ENCODE measurements around the gene ANKRD52. TPM values are rescaled to one million over a fixed set of nuclear protein-coding genes. Genes with fewer than 3 reads are reported as not detected.
A peak's percentile ranks its signal among the peaks of the same experiment; 100 is the strongest.

Gene ANKRD52
- total and polyA plus RNA-seq, 9 of the 15 experiments (the other 6 are each of a cell fraction or from before 2014, with no cell fraction given): 0.52 to 46.8 (median 7.9) TPM

DNA sequence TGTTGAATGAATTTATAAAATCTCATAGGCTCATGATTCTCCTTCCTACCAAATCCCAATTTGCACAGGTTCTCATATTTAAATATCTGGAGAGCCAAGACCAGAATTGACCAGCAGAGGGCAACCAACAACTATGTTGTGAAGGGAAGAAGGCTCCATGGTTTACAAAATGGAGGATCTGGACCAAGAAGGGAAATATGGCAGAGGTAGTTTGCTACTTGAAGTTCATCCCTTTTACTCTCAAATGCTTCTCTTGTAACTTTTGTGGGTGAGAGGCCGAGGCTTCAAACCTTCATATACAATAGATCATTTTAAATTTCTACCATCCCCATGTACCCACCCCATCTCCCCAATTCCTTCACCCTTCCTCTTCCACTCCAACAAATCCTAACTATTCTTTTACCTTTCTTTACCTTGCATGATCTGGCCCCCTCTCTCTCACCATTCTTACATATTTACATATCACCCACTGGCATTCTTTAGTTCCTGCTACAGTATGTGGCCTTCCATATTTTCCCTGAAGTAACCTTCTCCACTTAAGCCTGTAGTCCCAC, 65.1 kb downstream of the ANKRD52 start:
- peak; percentile 93 for FAIRE-seq
- peak overlapping the region; percentile 97 for H2AFZ ChIP-seq (ENCODE audit: low read depth, low read length)
- TF ChIP-seq, protein P1, sequence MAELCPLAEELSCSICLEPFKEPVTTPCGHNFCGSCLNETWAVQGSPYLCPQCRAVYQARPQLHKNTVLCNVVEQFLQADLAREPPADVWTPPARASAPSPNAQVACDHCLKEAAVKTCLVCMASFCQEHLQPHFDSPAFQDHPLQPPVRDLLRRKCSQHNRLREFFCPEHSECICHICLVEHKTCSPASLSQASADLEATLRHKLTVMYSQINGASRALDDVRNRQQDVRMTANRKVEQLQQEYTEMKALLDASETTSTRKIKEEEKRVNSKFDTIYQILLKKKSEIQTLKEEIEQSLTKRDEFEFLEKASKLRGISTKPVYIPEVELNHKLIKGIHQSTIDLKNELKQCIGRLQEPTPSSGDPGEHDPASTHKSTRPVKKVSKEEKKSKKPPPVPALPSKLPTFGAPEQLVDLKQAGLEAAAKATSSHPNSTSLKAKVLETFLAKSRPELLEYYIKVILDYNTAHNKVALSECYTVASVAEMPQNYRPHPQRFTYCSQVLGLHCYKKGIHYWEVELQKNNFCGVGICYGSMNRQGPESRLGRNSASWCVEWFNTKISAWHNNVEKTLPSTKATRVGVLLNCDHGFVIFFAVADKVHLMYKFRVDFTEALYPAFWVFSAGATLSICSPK (IDR thresholded peaks at IDR 0.05; ENCODE audit: borderline replicate concordance): 0 out of 2 replicates have a peak, but pooled peaks have one; percentile 64
- TF ChIP-seq MTA2 (IDR thresholded peaks at IDR 0.05; ENCODE audit: low read depth) (0 out of 2 replicates have a peak, but pooled peaks have one; percentile 12), YY1 (IDR thresholded peaks at IDR 0.05; ENCODE audit: borderline replicate concordance in 1 of 3, control insufficient read depth in 1 of 3, extremely low read depth in 1 of 3, insufficient read depth in 3 of 3, insufficient read length in 1 of 3, insufficient replicate concordance in 2 of 3, low read depth in 1 of 3, low read length in 2 of 3) (peak; percentile 38 to 95 (median 83)), TBP (optimal IDR thresholded peaks at IDR 0.05; ENCODE audit: low read depth, low read length) (peak; percentile 21), JUND (IDR thresholded peaks at IDR 0.05; ENCODE audit: borderline replicate concordance, low read depth, low read length) (no peak), JUND (tag; IDR thresholded peaks at IDR 0.05; ENCODE audit: borderline replicate concordance, low read depth, low read length) (no peak), CCNT2 (IDR thresholded peaks at IDR 0.05; ENCODE audit: borderline replicate concordance, extremely low read depth, insufficient read length, low read depth, low read length) (no peak), DEAF1 (CRISPR knock-in tag; IDR thresholded peaks at IDR 0.05) (peak; percentile 79)
- TF ChIP-seq, protein P2, sequence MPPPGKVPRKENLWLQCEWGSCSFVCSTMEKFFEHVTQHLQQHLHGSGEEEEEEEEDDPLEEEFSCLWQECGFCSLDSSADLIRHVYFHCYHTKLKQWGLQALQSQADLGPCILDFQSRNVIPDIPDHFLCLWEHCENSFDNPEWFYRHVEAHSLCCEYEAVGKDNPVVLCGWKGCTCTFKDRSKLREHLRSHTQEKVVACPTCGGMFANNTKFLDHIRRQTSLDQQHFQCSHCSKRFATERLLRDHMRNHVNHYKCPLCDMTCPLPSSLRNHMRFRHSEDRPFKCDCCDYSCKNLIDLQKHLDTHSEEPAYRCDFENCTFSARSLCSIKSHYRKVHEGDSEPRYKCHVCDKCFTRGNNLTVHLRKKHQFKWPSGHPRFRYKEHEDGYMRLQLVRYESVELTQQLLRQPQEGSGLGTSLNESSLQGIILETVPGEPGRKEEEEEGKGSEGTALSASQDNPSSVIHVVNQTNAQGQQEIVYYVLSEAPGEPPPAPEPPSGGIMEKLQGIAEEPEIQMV (tag; conservative IDR thresholded peaks at IDR 0.05; ENCODE audit: low read depth): no peak

More for the DNA sequence above, 65.1 kb downstream of the ANKRD52 start:
- Histone ChIP-seq H4K20me1 (replicated peaks; ENCODE audit: control insufficient read depth, insufficient read depth, low read length) (no peaks in the 10 kb centered on the region), H3K79me2 (ENCODE audit: control insufficient read depth, insufficient read depth, low read length) (peaks cover 16% of the 10 kb centered on the region), H3K36me3 (ENCODE audit: control insufficient read depth, insufficient read depth, low read length) (no peaks in the 10 kb centered on the region), H3K9ac (ENCODE audit: insufficient read depth in 1 of 2, low read depth in 2 of 2, low read length in 2 of 2) (no peak overlapping the region), H3K9me1 (ENCODE audit: control insufficient read depth, insufficient read depth, low read length) (no peaks in the 10 kb centered on the region), H3K4me1 (replicated peaks in 1 of 2; ENCODE audit: control insufficient read depth in 2 of 2, insufficient read depth in 2 of 2, low read length in 2 of 2) (peaks cover 4 to 7% of the 10 kb centered on the region in 2 experiments; a peak in 3 of 5 replicates), H3K9me3 (replicated peaks; ENCODE audit: control insufficient read depth, insufficient read depth, low read depth, low read length) (no peaks in the 10 kb centered on the region), H3K27ac (ENCODE audit: extremely low read depth, low read depth, low read length) (peak overlapping the region; percentile 29; the same call in 1 of the 3 replicates), H3K4me2 (ENCODE audit: insufficient read depth, low read length) (no peak overlapping the region), H3K4me3 (no peak overlapping the region), H3K27me3 (ENCODE audit: control insufficient read depth in 2 of 2, insufficient read depth in 2 of 2, low read length in 2 of 2) (no peaks in the 10 kb centered on the region)
- WGBS (ENCODE audit: insufficient coverage, low coverage, missing lambda C conversion rate): 0% methylated on average over 1 of the region's 1 CpG
- peak; percentile 59 to 91 (median 67) for DNase-seq (ENCODE audit: extremely low read depth in 1 of 4, low spot score in 3 of 4)
- in situ Hi-C loops (cut with MboI): loop anchor here (5.0 kb wide), 2 partner anchors 64 to 274 kb away; partner anchors contain the start of genes ANKRD52 and SPRYD4
- intact Hi-C loops (cut with micrococcal nuclease): loop anchor here (1.0 to 5.0 kb wide), 6 partner anchors 31 to 397 kb away; partner anchors contain the start of gene NABP2
- peak; percentile 21; the same call in 2 of the 3 replicates for ATAC-seq
- POLR2A ChIA-PET: interaction anchor here (1.3 kb wide), 1 partner anchor 51 kb away, joined by 3 read pairs; no protein-coding TSS in a partner anchor
- CTCF ChIA-PET (ENCODE audit: low intra/inter-chr PET ratio): interaction anchor here (0.7 to 2.2 kb wide), 11 partner anchors 9 to 401 kb away, joined by 3 to 31 read pairs (median 4); partner anchors contain the start of genes ANKRD52, COQ10A, NABP2 and RNF41
- BruUV-seq (replicated peaks): no TSS peak

Data from K562 (cell line).